GM23338 (cell line): Measurements from ENCODE around the gene LINGO4.

ENCODE experiments used
- CREB1 ChIP-seq: fragments of 250-450 bp; sonication (Bioruptor Pico); IDR thresholded peaks from 2 replicates; pipeline ENCODE4 v1.5.0; 2020; ENCODE audit warnings: low read depth, mild to moderate bottlenecking, moderate library complexity
- CTCF ChIP-seq, 2 experiments: fragments of 200-600 bp in 1 of 2; sonication (generic) in 1 of 2; conservative IDR thresholded peaks; 2 replicates each; pipeline versions ENCODE4 v1.5.1 to v1.6.1; 2016 to 2017; ENCODE audit warnings: antibody characterized with exemption in 2 of 2, low read depth in 2 of 2, mild to moderate bottlenecking in 2 of 2, moderate library complexity in 1 of 2
- EZH2 ChIP-seq: fragments of 200-600 bp; sonication (generic); IDR thresholded peaks from one replicate; pipeline ENCODE4 v1.8.0; 2017; ENCODE audit warnings: antibody characterized with exemption, mild to moderate bottlenecking, low read depth; ENCODE audit not compliant: unreplicated experiment
- EZH2phosphoT487 ChIP-seq: fragments of 200-600 bp; sonication (generic); IDR thresholded peaks from one replicate; pipeline ENCODE4 v1.8.1; 2018; ENCODE audit warnings: antibody characterized with exemption; ENCODE audit not compliant: unreplicated experiment
- JUNB ChIP-seq: IDR thresholded peaks from one replicate; pipeline ENCODE4 v1.6.1; 2016; ENCODE audit warnings: antibody characterized with exemption; ENCODE audit not compliant: unreplicated experiment
- POLR2AphosphoS5 ChIP-seq: IDR thresholded peaks from 2 replicates; pipeline ENCODE4 v1.6.1; 2016; ENCODE audit warnings: antibody characterized with exemption, low read depth
- REST ChIP-seq: IDR thresholded peaks from one replicate; pipeline ENCODE4 v1.6.1; 2018; ENCODE audit warnings: antibody characterized with exemption; ENCODE audit not compliant: unreplicated experiment

DNA sequence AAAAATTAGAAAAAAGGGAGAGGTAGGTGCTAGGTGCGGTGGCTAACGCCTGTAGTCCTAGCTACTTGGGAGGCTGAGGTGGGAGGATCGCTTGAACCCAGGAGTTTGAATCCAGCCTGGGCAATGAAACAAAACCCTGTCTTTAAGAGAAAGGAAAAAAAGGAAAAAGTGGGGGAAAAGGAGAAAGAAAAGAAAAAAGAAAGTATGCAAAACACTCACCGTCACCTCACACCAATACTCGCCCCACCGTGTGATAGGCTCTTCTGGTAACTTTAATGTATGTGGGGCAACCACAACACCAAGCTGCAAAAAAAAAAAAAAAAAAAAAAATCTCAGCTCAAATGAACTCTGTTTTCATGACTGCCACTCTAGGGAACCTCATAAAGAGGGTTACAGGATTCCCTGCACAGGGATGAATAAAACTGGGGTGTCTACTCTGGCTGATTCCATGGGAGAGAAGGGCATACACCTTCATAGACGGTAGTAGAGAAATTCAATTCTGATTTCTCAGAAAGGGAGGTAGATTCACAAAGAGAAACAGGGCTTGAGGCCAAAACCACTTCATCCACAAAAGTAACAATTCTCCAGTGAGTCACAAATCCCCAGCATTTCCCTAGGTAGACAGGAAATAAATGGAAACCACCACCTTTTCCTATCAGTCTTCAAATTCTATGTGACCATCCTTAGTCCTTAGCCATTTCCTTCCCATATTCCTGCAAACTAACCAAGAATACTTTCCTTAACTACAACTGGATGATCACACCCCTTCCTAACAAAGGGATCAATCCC is 44.4 kb downstream of the LINGO4 start:
- TF ChIP-seq CTCF (conservative IDR thresholded peaks at IDR 0.05; ENCODE audit: low read depth in 2 of 2) (no peak), EZH2phosphoT487 (no peak), POLR2AphosphoS5 (no peak), JUNB (no peak), EZH2 (no peak), CREB1 (CRISPR knock-in tag) (no peak), REST (no peak)
